BE2C (cell line): ENCODE data around the gene ZNF606.

Source experiments
- DNase-seq: peaks from one replicate; pipeline ENCODE4 v3.0.0-alpha.2; 2020
- H3K27me3 ChIP-seq: fragments of 250-450 bp; sonication (Bioruptor Pico); 2 replicates; pipeline ENCODE4 v1.5.1; 2020; ENCODE audit warnings: mild to moderate bottlenecking
- H3K36me3 ChIP-seq: fragments of 250-450 bp; sonication (Bioruptor Pico); 2 replicates; pipeline ENCODE4 v1.5.1; 2020; ENCODE audit warnings: mild to moderate bottlenecking
- H3K4me1 ChIP-seq: fragments of 250-450 bp; sonication (Bioruptor Pico); 2 replicates; pipeline ENCODE4 v1.5.1; 2020
- H3K4me3 ChIP-seq: 2 replicates; pipeline ENCODE4 v1.5.1; 2011; ENCODE audit warnings: low read depth, low read length
- H3K9me3 ChIP-seq: fragments of 250-450 bp; sonication (Bioruptor Pico); 2 replicates; pipeline ENCODE4 v1.5.1; 2020
- CTCF ChIP-seq: IDR thresholded peaks from 2 replicates; pipeline ENCODE4 v1.5.1; 2012; ENCODE audit warnings: mild to moderate bottlenecking, low read depth, low read length

ZNF606 gene

GRCh38 chr19:57947419-57948134 lies 55.0 kb downstream of the ZNF606 start, which contains the start of gene ZNF256:
ZNF256 (minus strand) TSS chr19:57947706; CDS start chr19:57947474, 232 bp downstream.
- Histone ChIP-seq H3K36me3 (peaks cover 19% of the 10 kb centered on the region), H3K4me1 (0 out of 2 replicates have a peak, but pooled peaks cover 2% of the 10 kb centered on the region), H3K4me3 (peak within 1 kb of the TSS; percentile 95), H3K27me3 (no peaks in the 10 kb centered on the region), H3K9me3 (no peaks in the 10 kb centered on the region)
- DNase-seq, result peak; percentile 98
- TF ChIP-seq CTCF, result peak; percentile 69

- no peak for TF ChIP-seq CTCF
These were observed 55.6 kb downstream of the ZNF606 start for GRCh38 chr19:57947088-57947418.

GRCh38 chr19:57946316-57946715 lies 56.3 kb downstream of the ZNF606 start:
- H3K27me3 ChIP-seq, result no peaks in the 10 kb centered on the region
- no peak for TF ChIP-seq CTCF
- peak overlapping the region; percentile 95 for H3K4me3 ChIP-seq
- 0 out of 2 replicates have a peak, but pooled peaks cover 2% of the 10 kb centered on the region for H3K4me1 ChIP-seq
- no peaks in the 10 kb centered on the region for H3K9me3 ChIP-seq
- H3K36me3 ChIP-seq, result peaks cover 31% of the 10 kb centered on the region
- DNase-seq, result no peak

More at GRCh38 chr19:57947088-57947418, 55.6 kb downstream of the ZNF606 start:
- 0 out of 2 replicates have a peak, but pooled peaks cover 2% of the 10 kb centered on the region for H3K4me1 ChIP-seq
- DNase-seq, result peak; percentile 14
- H3K9me3 ChIP-seq, result no peaks in the 10 kb centered on the region
- no peaks in the 10 kb centered on the region for H3K27me3 ChIP-seq
- H3K4me3 ChIP-seq, result peak overlapping the region; percentile 95
- H3K36me3 ChIP-seq, result peaks cover 24% of the 10 kb centered on the region

GRCh38 chr19:57941593-57941992 lies 61.0 kb downstream of the ZNF606 start:
- H3K27me3 ChIP-seq, result no peaks in the 10 kb centered on the region
- H3K9me3 ChIP-seq, result no peaks in the 10 kb centered on the region
- H3K4me3 ChIP-seq, result no peak overlapping the region
- H3K36me3 ChIP-seq, result peaks cover 42% of the 10 kb centered on the region
- DNase-seq, result no peak
- no peak for TF ChIP-seq CTCF
- no peaks in the 10 kb centered on the region for H3K4me1 ChIP-seq

- H3K9me3 ChIP-seq, result no peaks in the 10 kb centered on the region; the same call in 1 of the 2 replicates
- no peak overlapping the region for H3K4me3 ChIP-seq
These were observed 66.9 kb downstream of the ZNF606 start for GRCh38 chr19:57935731-57936130.

More at GRCh38 chr19:57935731-57936130, 66.9 kb downstream of the ZNF606 start:
- Histone ChIP-seq H3K4me1 (no peaks in the 10 kb centered on the region), H3K36me3 (peaks cover 15% of the 10 kb centered on the region), H3K27me3 (no peaks in the 10 kb centered on the region)
- TF ChIP-seq CTCF, result no peak
- DNase-seq, result no peak
